SHP77 (cell line): ENCODE results near the gene PCSK1.
"Not testable (repeated sequence)": the region's sequence is repeated elsewhere in the genome, so short reads cannot be mapped to it uniquely, and the experiment has no call there.

Experiments
- DNase-seq, 2 experiments: peaks; one replicate each; lab custom pipeline; 2025; lab: John Stamatoyannopoulos, UW

The PCSK1 gene

GRCh38 chr5:96372726-96373380 is 60.2 kb downstream of the PCSK1 start:
- no peak for DNase-seq

DNA sequence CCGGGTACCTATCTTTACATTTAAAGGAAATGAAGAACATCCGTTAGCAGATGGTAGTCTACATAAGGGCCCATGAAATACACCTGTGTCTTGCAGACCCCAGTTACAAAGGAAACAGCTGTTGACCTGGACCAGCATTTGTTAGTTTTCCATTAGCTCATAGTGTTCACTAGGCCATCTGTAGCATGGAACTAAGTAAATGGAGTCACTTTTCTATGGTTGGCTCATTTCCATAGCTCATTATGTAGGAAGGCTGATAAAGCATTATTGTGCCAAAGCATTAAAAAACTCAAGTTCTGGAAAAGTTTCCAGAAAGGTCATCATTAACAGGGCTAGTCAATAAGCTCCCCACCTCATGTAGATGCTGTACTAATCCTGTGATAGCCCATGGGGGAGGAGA is 62.1 kb downstream of the PCSK1 start:
- peak; percentile 51 to 79 for DNase-seq

- not testable (repeated sequence) for DNase-seq
Observed at GRCh38 chr5:96367337-96367736, 65.7 kb downstream of the PCSK1 start.

DNA sequence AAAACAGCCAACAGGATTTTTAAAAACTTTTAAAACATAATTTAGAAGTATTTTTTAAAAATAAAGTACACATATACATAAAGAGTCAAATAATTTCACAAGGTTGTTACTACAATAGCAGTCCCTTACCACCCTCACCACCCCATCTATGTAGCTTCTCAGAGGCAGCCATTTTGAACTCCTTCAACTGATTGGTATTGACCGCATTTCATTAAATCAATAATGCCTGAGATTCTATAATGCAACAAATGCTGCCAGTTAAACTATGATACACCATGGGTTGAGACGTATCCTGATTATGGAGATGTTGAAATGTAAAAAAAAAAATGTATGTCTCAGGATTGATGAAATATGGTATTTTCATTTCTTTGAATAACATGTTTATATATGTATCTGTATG is 78.8 kb downstream of the PCSK1 start:
- DNase-seq = no peak

DNA sequence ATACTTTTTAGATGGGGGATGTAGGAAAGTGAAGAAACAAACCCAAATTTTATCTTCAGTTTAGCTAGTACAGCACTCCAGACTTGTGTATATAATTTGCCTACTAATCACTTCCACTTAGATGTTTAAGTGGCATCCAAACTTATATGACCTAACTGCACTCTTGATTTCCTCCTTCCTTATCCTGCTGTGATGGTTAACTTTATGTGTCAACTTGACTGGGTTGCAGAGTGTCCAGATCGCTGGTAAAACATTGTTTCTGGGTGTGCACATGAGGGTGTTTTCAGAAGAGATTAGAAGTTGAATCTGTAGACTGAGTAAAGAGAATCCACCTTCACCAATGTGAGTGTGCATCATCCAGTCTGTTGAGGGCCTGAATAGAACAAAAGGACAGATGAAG is 79.8 kb downstream of the PCSK1 start:
- no peak for DNase-seq

DNA sequence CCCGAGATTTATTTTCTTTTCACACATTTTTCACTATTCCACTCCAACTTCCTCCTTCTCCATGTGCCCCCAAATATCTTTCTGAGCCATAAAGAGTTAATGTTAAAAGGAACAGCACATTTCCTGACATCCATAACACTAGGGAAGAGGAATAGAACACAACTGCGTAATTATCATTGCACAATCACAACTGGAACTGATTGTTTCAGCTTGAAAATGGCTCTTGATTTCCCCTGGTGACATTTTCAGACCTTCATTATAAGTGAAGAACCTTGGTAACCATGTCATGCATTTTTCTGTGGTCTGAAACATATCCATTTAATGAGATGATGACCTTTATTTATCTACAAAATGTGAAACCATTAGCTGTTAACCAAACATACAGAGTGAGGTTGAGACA is 82.4 kb downstream of the PCSK1 start:
- no peak for DNase-seq

DNA sequence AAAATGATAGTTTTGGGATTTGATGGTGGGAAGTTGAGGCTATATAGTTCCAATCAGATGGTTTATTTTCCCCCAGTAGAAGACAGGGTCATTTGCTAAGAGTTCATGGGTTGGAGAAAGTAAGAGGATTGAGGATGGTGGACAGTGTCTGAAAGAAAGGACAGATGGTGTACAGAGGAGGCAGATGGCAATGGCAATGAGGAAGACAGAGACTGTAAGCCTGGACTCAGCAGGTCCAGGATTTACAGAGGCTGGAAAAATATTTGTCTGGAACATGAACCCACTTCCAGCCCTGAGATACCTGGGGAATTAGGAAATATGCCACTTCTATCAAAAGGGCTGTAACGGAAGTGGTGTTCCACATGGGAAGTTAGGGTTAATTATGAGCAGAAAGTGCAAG is 84.5 kb downstream of the PCSK1 start:
- DNase-seq = no peak

DNA sequence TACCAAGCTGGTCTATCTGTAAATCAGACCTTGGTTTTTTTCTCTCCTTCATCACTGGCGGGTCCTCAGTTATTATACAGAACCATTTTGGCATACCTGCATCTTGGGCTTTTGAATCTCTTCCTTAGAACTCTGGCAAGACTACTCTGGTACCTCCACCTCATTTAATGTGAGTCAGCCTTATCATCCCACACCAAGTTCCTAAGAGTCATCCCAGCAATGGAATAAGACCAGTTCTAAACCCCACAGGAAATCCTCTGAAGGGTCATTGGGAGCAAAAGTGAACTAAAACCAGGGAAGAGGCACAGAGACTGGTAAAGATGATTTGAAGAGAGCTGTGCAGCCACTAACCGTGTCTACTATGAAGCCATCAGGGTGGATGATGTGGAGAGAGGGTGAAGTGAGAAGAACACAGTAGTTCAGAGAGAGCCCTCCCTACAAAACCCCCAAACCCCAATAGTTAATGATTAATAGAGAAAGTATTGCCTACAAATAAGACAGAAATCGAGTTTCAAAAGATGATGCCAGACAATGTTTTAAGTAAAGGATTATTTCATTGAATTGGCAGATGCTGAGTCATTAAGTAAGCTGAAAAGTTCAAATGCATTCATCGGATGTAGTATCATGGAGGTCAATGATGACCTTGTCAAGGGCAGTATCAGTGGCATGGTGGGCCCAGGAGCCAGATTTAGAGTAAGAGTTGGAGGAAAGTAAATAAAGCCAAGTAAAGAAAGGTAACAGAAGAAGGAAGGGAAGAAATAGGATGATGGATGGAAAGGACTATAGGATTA is 85.4 kb downstream of the PCSK1 start:
- DNase-seq = no peak

DNA sequence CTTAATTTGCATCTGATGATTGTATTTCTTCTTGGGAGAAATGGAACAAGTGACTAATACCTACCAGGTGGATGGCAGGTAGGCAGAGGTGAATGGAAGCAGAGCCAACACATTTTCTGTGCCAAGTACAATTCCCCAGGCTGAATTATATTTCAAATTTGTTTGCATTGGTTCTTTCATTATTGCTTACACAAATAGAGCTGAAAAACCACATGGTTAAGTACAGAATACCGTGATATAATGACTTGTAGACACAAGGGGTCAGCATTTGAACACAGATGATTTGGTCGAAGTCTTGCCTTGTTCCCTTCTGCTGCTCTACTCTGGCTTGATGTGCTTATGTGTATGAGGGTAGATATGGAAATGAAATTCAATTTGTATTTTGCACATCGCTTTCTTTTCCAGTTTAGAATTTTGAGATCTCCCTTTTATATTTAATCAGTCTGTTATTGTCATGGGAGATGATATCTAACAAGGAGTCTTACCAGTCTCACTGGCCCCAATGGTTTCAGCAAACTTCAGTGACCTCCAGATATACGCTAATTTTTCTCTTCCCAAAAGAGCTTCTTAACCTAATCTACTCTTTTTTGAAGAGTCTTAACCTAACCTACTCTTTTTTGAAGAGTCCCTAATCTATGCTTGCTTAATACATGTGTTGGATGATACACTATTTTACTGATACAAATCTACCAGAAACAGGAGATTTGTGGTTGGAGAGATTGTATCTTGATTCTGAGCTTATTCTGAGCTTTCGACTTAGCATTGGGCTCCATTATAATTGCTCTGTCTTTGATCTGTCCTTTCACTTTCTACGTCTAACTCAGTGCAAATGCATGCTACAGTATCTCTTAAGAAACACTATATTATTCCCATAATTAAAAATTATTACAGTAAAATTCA is 88.1 kb downstream of the PCSK1 start:
- DNase-seq = peak; percentile 76 to 77

GRCh38 chr5:96343094-96343493 is 90.0 kb downstream of the PCSK1 start:
- DNase-seq = no peak

DNA sequence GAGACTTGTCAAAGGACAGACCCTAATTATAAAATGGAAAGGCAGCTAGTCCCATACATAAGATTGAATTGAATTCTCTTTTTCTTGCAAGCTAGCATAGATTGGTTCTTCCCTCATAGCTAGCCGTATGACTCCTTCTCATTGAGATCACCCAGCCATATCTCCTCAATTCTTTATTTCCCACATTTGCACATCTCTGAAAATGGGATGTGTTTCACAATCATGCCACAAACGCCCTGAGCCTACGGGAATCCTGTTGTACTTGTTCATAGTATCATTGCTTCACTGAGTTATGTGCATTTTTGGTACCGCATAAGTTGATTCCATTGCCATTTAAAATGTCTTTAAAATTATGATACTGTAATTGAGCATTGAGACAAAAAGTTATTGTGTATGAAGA is 90.5 kb downstream of the PCSK1 start:
- no peak for DNase-seq
